A549 (cell line): Measurements from ENCODE around the gene EDA. TPM values are rescaled to one million over a fixed set of nuclear protein-coding genes. Genes with fewer than 3 reads are reported as not detected.

Source experiments
- ATAC-seq, 2 experiments: fragments of 200-7000 bp in 1 of 2; fragments of >200 bp in 1 of 2; cut with Nextera tagmentation in 1 of 2; cut with Tn5 transposase in 1 of 2; 3 replicates each; pipeline versions ENCODE4 v1.8.0 to v1.9.1; 2018 to 2020; ENCODE audit warnings: mild to moderate bottlenecking in 1 of 2, moderate library complexity in 1 of 2
- CTCF ChIA-PET: fragments of 300-600 bp; sonication (Branson Sonifier 250); formaldehyde crosslinking; extraction: SDS; loops from one replicate; lab custom pipeline; 2021; ENCODE audit warnings: antibody characterized with exemption, inconsistent platforms; lab: Yijun Ruan, JAX
- POLR2A ChIA-PET: fragments of 350-600 bp; formaldehyde crosslinking; extraction: SDS; loops from one replicate; lab custom pipeline; 2021; ENCODE audit warnings: antibody characterized with exemption, inconsistent platforms; lab: Yijun Ruan, JAX
- DNase-seq, 2 experiments: peaks; one replicate each; pipeline versions ENCODE4 v3.0.0 to v3.0.0-alpha.2; 2011 to 2016; ENCODE audit warnings: low read depth in 1 of 2, low spot score in 1 of 2
- FAIRE-seq: peaks from 2 replicates; lab custom pipeline; 2011; peaks lifted over from hg19 to GRCh38; lab: Jason Lieb, UNC
- H3K27ac ChIP-seq, 2 experiments: fragments of >200 bp; sonication (Bioruptor Twin); formaldehyde crosslinking; 3 replicates each; pipeline ENCODE4 v1.5.1; 2016 to 2017
- H3K4me1 ChIP-seq: fragments of >200 bp; sonication (Bioruptor Twin); formaldehyde crosslinking; 3 replicates; pipeline ENCODE4 v1.6.1; 2016
- H3K4me2 ChIP-seq: fragments of >200 bp; sonication (Bioruptor Twin); formaldehyde crosslinking; 3 replicates; pipeline ENCODE4 v1.6.1; 2016
- H3K4me3 ChIP-seq: fragments of >200 bp; sonication (Bioruptor Twin); formaldehyde crosslinking; 3 replicates; pipeline ENCODE4 v1.5.1; 2016
- H3K9me3 ChIP-seq: fragments of >200 bp; sonication (Bioruptor Twin); formaldehyde crosslinking; 3 replicates; pipeline ENCODE4 v1.6.1; 2016
- ESRRA ChIP-seq: fragments of 150-350 bp; IDR thresholded peaks from 2 replicates; pipeline ENCODE4 v1.6.1; 2014; ENCODE audit warnings: mild to moderate bottlenecking, low read length, borderline replicate concordance
- FOSL2 ChIP-seq, 2 experiments: fragments of 450-650 bp in 1 of 2; fragments of >200 bp in 1 of 2; sonication (Bioruptor Twin) in 1 of 2; formaldehyde crosslinking; IDR thresholded peaks; 2 replicates each; pipeline versions ENCODE4 v1.5.0 to v1.6.1; 2016 to 2020; ENCODE audit warnings: mild to moderate bottlenecking in 1 of 2, moderate library complexity in 1 of 2
- FOXS1 ChIP-seq: fragments of 250-450 bp; sonication (Bioruptor Pico); IDR thresholded peaks from 2 replicates; pipeline ENCODE4 v1.5.0; 2020; ENCODE audit warnings: mild to moderate bottlenecking, moderate library complexity
- GATA3 ChIP-seq: IDR thresholded peaks from 2 replicates; pipeline ENCODE4 v1.6.1; 2012; ENCODE audit warnings: borderline replicate concordance
- JUNB ChIP-seq: fragments of >200 bp; sonication (Bioruptor Twin); formaldehyde crosslinking; IDR thresholded peaks from 2 replicates; pipeline ENCODE4 v1.6.1; 2016
- KDM1A ChIP-seq: fragments of 200-600 bp; sonication (generic); IDR thresholded peaks from 2 replicates; pipeline ENCODE4 v1.6.1; 2016; ENCODE audit warnings: low read depth, mild to moderate bottlenecking
- KDM5A ChIP-seq: fragments of 200-600 bp; sonication (generic); IDR thresholded peaks from 2 replicates; pipeline ENCODE4 v1.6.1; 2016; ENCODE audit warnings: antibody characterized with exemption, mild to moderate bottlenecking
- MAZ ChIP-seq: fragments of 150-350 bp; IDR thresholded peaks from 2 replicates; pipeline ENCODE4 v1.6.1; 2014; ENCODE audit warnings: antibody characterized with exemption, low read depth, low read length, borderline replicate concordance
- MYC ChIP-seq: IDR thresholded peaks from 2 replicates; pipeline ENCODE4 v1.6.1; 2012; ENCODE audit warnings: mild to moderate bottlenecking, inconsistent platforms, low read length, improper control_type of control experiment, borderline replicate concordance
- NFE2L2 ChIP-seq: fragments of 150-350 bp; conservative IDR thresholded peaks from 2 replicates; pipeline ENCODE4 v1.6.1; 2014; ENCODE audit warnings: low read length
- NPAS2 ChIP-seq: fragments of 250-450 bp; sonication (Bioruptor Pico); IDR thresholded peaks from 2 replicates; pipeline ENCODE4 v1.8.0; 2022; ENCODE audit warnings: mild to moderate bottlenecking, moderate library complexity, borderline replicate concordance
- PBX3 ChIP-seq: IDR thresholded peaks from 2 replicates; pipeline ENCODE4 v1.6.1; 2012
- RAD21 ChIP-seq, 2 experiments: fragments of >200 bp in 1 of 2; sonication (Bioruptor Twin) in 1 of 2; formaldehyde crosslinking in 1 of 2; IDR thresholded peaks in 1 of 2; conservative IDR thresholded peaks in 1 of 2; 2 replicates in 1 of 2; 3 replicates in 1 of 2; pipeline ENCODE4 v1.6.1; 2012 to 2018; ENCODE audit warnings: inconsistent platforms in 1 of 2
- REST ChIP-seq: fragments of 200-600 bp; sonication (generic); IDR thresholded peaks from 2 replicates; pipeline ENCODE4 v1.6.1; 2016; ENCODE audit warnings: antibody characterized with exemption, mild to moderate bottlenecking, moderate library complexity
- ZNF302 ChIP-seq: fragments of 250-450 bp; sonication (Bioruptor Pico); IDR thresholded peaks from 2 replicates; pipeline ENCODE4 v1.9.0; 2021; ENCODE audit warnings: inconsistent platforms, mild to moderate bottlenecking, moderate library complexity
- WGBS: methylation state at CpG from one replicate; pipeline ENCODE4 v1.1.6; 2017; ENCODE audit errors: missing lambda C conversion rate; 5-methylcytosine and 5-hydroxymethylcytosine counted together
- polyA plus RNA-seq, 4 experiments: library from polyadenylated mRNA; depleted of rRNA in 3 of 4; stranded (reverse); fragments of >200 nt; fragmentation: RNase III in 1 of 4; extraction: RNeasy Plus Mini Kit Qiagen cat#74134 plus additional on column Dnase treatment in 1 of 4; gene quantifications; 2 replicates in 3 of 4; 3 replicates in 1 of 4; pipeline ENCODE4 v1.2.3, GENCODE V29; 2011 to 2017
- TF ChIP-seq, protein P1 (sequence below): IDR thresholded peaks from 2 replicates; pipeline ENCODE4 v1.6.1; 2012
- TF ChIP-seq, protein P2 (sequence below): IDR thresholded peaks from 2 replicates; pipeline ENCODE4 v1.6.1; 2012; ENCODE audit warnings: low read depth, borderline replicate concordance

EDA gene
- polyA plus RNA-seq, 2 of the 4 experiments (the other 2 are of a cell fraction), result 0.25 to 0.26 TPM

DNA sequence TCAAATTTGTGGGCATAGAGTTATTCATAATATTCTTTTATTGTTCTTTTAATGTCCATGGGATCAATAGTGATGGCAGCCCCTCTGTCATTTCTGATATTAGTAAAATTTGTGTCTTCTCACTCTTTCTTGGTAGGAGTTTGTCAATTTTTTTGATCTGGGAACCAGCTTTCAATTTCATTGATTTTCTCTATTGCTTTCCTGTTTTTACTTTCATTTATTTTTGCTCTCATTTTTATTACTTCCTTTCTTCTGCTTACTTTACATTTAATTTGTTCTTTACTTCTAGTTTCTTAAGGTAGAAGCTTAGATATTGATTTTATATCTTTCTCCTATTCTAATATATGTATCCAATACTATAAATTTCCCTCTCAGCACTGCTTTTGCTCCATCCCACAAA lies 393.1 kb downstream of the EDA start (continued):
- TF ChIP-seq, protein P1, sequence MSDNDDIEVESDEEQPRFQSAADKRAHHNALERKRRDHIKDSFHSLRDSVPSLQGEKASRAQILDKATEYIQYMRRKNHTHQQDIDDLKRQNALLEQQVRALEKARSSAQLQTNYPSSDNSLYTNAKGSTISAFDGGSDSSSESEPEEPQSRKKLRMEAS, result no peak

DNA sequence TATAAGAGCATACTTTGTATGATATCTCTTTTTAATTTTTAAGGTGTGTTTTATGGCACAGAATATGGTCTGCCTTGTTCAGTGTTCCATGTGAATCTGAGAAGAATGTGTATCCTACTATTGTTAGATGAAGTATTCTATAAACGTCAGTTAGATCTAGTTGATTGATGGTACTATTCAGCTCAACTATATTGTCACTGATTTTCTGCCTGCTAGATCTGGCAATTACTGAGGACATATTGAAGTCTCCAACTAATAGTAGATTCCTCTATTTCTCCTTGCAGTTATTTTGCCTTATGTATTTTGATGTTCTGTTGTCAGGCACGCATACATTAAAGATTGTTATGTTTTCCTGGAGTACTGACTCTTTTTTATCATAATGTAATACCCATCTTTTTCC lies 394.1 kb downstream of the EDA start:
- FAIRE-seq (no peak), DNase-seq (no peak), ATAC-seq (no peak)
- ChIA-PET CTCF (interaction anchor here (1.7 kb wide), 1 partner anchor 23 kb away, joined by 3 read pairs; no protein-coding TSS in a partner anchor), POLR2A (no interaction called here)
- Histone ChIP-seq H3K9me3 (no peaks in the 10 kb centered on the region), H3K4me2 (no peak overlapping the region), H3K4me3 (no peak overlapping the region), H3K4me1 (no peaks in the 10 kb centered on the region), H3K27ac (no peak overlapping the region)
- TF ChIP-seq NFE2L2, result no peak
- TF ChIP-seq FOSL2 (IDR thresholded peaks at IDR 0.05), result no peak
- no peak for TF ChIP-seq FOSL2 (CRISPR knock-in tag; IDR thresholded peaks at IDR 0.05)
- 48% methylated on average over 2 of the region's 2 CpGs for WGBS

DNA sequence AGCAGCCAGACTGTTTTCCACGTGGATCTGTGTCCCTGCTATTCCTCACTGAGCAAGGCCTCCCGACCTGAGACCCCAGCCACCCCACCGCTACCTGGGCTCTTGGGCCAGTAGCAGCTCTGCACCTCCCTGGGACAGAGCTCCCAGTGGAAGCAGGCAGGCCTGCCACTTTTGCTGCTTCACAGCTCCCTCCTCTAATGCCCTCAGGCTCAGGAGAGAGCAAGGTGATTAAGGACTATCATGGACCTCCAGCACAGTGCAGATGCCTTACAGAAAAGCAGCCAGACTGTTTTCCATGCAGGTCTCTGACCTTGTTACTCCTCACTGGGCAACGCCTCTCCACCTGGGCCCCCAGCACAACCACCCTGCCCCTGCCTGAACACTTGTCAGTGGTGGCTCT lies 396.8 kb downstream of the EDA start:
- ChIA-PET POLR2A (no interaction called here), CTCF (interaction anchor here (1.8 kb wide), 1 partner anchor 18 kb away, joined by 6 read pairs; no protein-coding TSS in a partner anchor)
- H3K4me2 ChIP-seq, result no peak overlapping the region
- H3K9me3 ChIP-seq, result no peaks in the 10 kb centered on the region
- FAIRE-seq, result no peak
- no peak overlapping the region for H3K27ac ChIP-seq
- WGBS, result 8% methylated on average over 4 of the region's 4 CpGs
- no peak overlapping the region for H3K4me3 ChIP-seq
- no peak for DNase-seq
- no peak for TF ChIP-seq ESRRA
- TF ChIP-seq PBX3, result no peak
- no peaks in the 10 kb centered on the region for H3K4me1 ChIP-seq
- ATAC-seq, result no peak

DNA sequence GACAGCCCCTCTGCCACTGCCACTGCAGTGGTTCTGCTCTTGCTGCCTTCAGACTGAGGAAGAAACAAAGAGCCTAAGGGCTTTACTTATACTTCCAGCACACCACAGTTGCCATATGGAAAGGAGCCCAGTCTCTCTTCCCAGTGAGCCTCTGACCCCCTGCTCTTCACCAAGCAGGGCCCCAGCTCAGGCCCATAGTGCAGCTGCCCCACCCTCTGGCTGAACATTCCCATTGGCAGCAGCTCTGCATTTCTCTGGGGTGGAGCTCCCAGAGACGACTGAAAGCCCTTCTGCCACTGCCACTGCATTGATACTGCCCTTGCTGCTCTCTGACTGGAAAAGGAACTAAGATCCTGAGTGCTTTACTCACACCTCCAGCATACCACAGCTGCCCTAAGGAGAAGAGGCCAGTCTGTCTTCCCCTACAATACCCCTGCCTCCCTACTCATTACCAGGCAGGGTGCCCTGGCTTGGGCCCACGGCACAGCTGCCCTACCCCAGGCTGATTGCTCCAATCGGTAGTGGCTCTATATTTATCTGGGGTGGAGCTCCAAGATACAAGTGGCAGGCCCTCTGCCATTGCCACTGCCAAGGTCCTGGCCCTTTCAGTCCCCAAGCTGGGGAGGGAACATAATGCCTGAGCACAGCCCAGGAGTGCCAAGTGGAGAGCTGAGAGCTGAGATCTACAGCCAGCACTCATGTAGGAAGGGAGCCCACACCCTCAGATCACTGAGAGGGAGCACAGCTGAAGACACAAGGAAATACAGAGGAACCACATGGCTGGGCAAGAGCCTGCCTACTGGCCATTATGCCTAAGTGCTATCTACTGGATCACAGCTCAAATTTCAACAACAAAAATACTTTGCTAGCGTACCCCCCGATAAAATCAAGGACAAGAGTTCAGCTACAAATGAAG lies 397.8 kb downstream of the EDA start:
- Histone ChIP-seq H3K27ac (no peak overlapping the region), H3K4me1 (no peaks in the 10 kb centered on the region), H3K9me3 (no peaks in the 10 kb centered on the region), H3K4me2 (no peak overlapping the region)
- DNase-seq, result no peak
- FAIRE-seq, result no peak
- ATAC-seq, result no peak
- 81% methylated on average over 2 of the region's 5 CpGs for WGBS
- POLR2A ChIA-PET, result no interaction called here
- TF ChIP-seq MYC, result no peak
- TF ChIP-seq MAZ, result no peak
- no peak for TF ChIP-seq ZNF302 (CRISPR knock-in tag)
- no peak for TF ChIP-seq RAD21 (conservative IDR thresholded peaks at IDR 0.05 in 1 of 2, IDR thresholded peaks at IDR 0.05 in 1 of 2)
- no peak for TF ChIP-seq GATA3
- no peak for TF ChIP-seq FOXS1
- TF ChIP-seq KDM1A, result no peak
- TF ChIP-seq, protein P2, sequence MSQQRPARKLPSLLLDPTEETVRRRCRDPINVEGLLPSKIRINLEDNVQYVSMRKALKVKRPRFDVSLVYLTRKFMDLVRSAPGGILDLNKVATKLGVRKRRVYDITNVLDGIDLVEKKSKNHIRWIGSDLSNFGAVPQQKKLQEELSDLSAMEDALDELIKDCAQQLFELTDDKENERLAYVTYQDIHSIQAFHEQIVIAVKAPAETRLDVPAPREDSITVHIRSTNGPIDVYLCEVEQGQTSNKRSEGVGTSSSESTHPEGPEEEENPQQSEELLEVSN, result no peak
- TF ChIP-seq JUNB, result no peak
- no peak for TF ChIP-seq NPAS2 (CRISPR knock-in tag)
- no peak for TF ChIP-seq REST
- TF ChIP-seq KDM5A, result no peak
- TF ChIP-seq ESRRA, result no peak
- TF ChIP-seq, all 56 proteins: peak for 0
- CTCF ChIA-PET, result interaction anchor here (0.8 to 1.8 kb wide), 2 partner anchors 17 to 25 kb away, joined by 3 to 6 read pairs; no protein-coding TSS in a partner anchor
- H3K4me3 ChIP-seq, result no peak overlapping the region
